OCI-LY1 (cell line): ENCODE data around the gene P2RY1.

Experiments used
- H2AFZ ChIP-seq: fragments of 200-600 bp; sonication (generic), shearing (Covaris generic); 2 replicates; pipeline ENCODE4 v1.6.0; 2014; ENCODE audit warnings: antibody characterized with exemption, mild to moderate bottlenecking, low read length
- H3F3A ChIP-seq: fragments of 200-600 bp; sonication (generic), shearing (Covaris generic); 2 replicates; pipeline ENCODE4 v1.6.0; 2014; ENCODE audit warnings: mild to moderate bottlenecking, antibody characterized with exemption, low read length, moderate library complexity; ENCODE audit not compliant: insufficient read depth
- H3K27ac ChIP-seq: fragments of 200-600 bp; sonication (generic); 2 replicates; pipeline ENCODE4 v1.5.1; 2014; ENCODE audit warnings: low read length, mixed run types, mild to moderate bottlenecking, low read depth; ENCODE audit not compliant: poor library complexity, severe bottlenecking
- H3K27me3 ChIP-seq: fragments of 200-600 bp; sonication (generic); 2 replicates; pipeline ENCODE4 v1.6.0; 2014; ENCODE audit warnings: antibody characterized with exemption, mild to moderate bottlenecking, low read length, moderate library complexity; ENCODE audit not compliant: insufficient read depth
- H3K36me3 ChIP-seq: fragments of 200-600 bp; sonication (generic); 2 replicates; pipeline ENCODE4 v1.6.1; 2014; ENCODE audit warnings: mild to moderate bottlenecking, antibody characterized with exemption, low read length, moderate library complexity, mixed read lengths; ENCODE audit not compliant: insufficient read depth
- H3K4me1 ChIP-seq: fragments of 200-600 bp; sonication (generic); 2 replicates; pipeline ENCODE4 v1.5.1; 2014; ENCODE audit warnings: mild to moderate bottlenecking, low read length, moderate library complexity; ENCODE audit not compliant: insufficient read depth, severe bottlenecking
- H3K4me2 ChIP-seq: fragments of 200-600 bp; sonication (generic), shearing (Covaris generic); 2 replicates; pipeline ENCODE4 v1.6.1; 2014; ENCODE audit warnings: low read length
- H3K4me3 ChIP-seq: fragments of 200-600 bp; sonication (generic); 2 replicates; pipeline ENCODE4 v1.5.1; 2014; ENCODE audit warnings: low read length, low read depth, mild to moderate bottlenecking, mixed read lengths; ENCODE audit not compliant: poor library complexity, severe bottlenecking
- H3K79me2 ChIP-seq: fragments of 200-600 bp; shearing (Covaris generic); 2 replicates; pipeline ENCODE4 v1.6.1; 2016; ENCODE audit warnings: mixed run types, low read length, mixed read lengths; ENCODE audit not compliant: insufficient read depth
- H3K9ac ChIP-seq: fragments of 200-600 bp; sonication (generic), shearing (Covaris generic); 2 replicates; pipeline ENCODE4 v1.6.1; 2014; ENCODE audit warnings: mild to moderate bottlenecking, low read length, mixed read lengths
- H3K9me2 ChIP-seq: fragments of 200-600 bp; sonication (generic), shearing (Covaris generic); 2 replicates; pipeline ENCODE4 v1.6.1; 2014; ENCODE audit warnings: low read depth, mild to moderate bottlenecking, low read length, mixed read lengths
- H3K9me3 ChIP-seq: fragments of 200-600 bp; shearing (Covaris generic); 2 replicates; pipeline ENCODE4 v1.6.1; 2014; ENCODE audit warnings: low read length, mixed read lengths
- H4K20me1 ChIP-seq: fragments of 200-600 bp; sonication (generic), shearing (Covaris generic); 2 replicates; pipeline ENCODE4 v1.6.0; 2016; ENCODE audit warnings: mild to moderate bottlenecking, low read length; ENCODE audit not compliant: insufficient read depth
- CTCF ChIP-seq: fragments of 200-600 bp; sonication (generic), shearing (Covaris generic); IDR thresholded peaks from 2 replicates; pipeline ENCODE4 v1.5.1; 2017; ENCODE audit warnings: mild to moderate bottlenecking, antibody characterized with exemption, low read length, moderate library complexity, mixed read lengths
- EZH2 ChIP-seq: fragments of 200-600 bp; sonication (generic), shearing (Covaris generic); IDR thresholded peaks from 2 replicates; pipeline ENCODE4 v1.8.0; 2017; ENCODE audit warnings: borderline replicate concordance, mixed run types, mild to moderate bottlenecking, antibody characterized with exemption, low read length, moderate library complexity, mixed read lengths

P2RY1 gene

GRCh38 chr3:152858170-152858800 is 23.4 kb downstream of the P2RY1 start:
- Histone ChIP-seq H4K20me1 (no peaks in the 10 kb centered on the region), H3F3A (no peaks in the 10 kb centered on the region), H3K27ac (no peak overlapping the region), H3K4me3 (no peak overlapping the region), H3K9me2 (no peaks in the 10 kb centered on the region; the same call in 1 of the 2 replicates), H3K4me1 (no peaks in the 10 kb centered on the region), H2AFZ (no peak overlapping the region), H3K36me3 (no peaks in the 10 kb centered on the region), H3K4me2 (no peak overlapping the region), H3K9me3 (no peaks in the 10 kb centered on the region), H3K79me2 (no peaks in the 10 kb centered on the region), H3K9ac (no peak overlapping the region), H3K27me3 (no peaks in the 10 kb centered on the region)
- no peak for TF ChIP-seq EZH2
- no peak for TF ChIP-seq CTCF

- H3K4me2 ChIP-seq: no peak overlapping the region
- no peaks in the 10 kb centered on the region for H3K79me2 ChIP-seq
- H2AFZ ChIP-seq: no peak overlapping the region
- H3K9ac ChIP-seq: no peak overlapping the region
- H3K27me3 ChIP-seq: no peaks in the 10 kb centered on the region
- H3K36me3 ChIP-seq: no peaks in the 10 kb centered on the region
- TF ChIP-seq CTCF: no peak
- no peak for TF ChIP-seq EZH2
- H3F3A ChIP-seq: no peaks in the 10 kb centered on the region
- H4K20me1 ChIP-seq: no peaks in the 10 kb centered on the region
- no peak overlapping the region for H3K4me3 ChIP-seq
- no peaks in the 10 kb centered on the region for H3K4me1 ChIP-seq
- no peaks in the 10 kb centered on the region for H3K9me2 ChIP-seq
- H3K9me3 ChIP-seq: no peaks in the 10 kb centered on the region
- H3K27ac ChIP-seq: no peak overlapping the region
These were observed 25.8 kb downstream of the P2RY1 start for GRCh38 chr3:152860736-152861135.

GRCh38 chr3:152865668-152866245 is 30.8 kb downstream of the P2RY1 start:
- H2AFZ ChIP-seq: no peak overlapping the region
- H3K4me3 ChIP-seq: no peak overlapping the region
- H3K4me1 ChIP-seq: no peaks in the 10 kb centered on the region
- no peak for TF ChIP-seq CTCF
- TF ChIP-seq EZH2: no peak
- no peaks in the 10 kb centered on the region for H3K9me2 ChIP-seq
- no peak overlapping the region for H3K4me2 ChIP-seq
- H3K9ac ChIP-seq: no peak overlapping the region
- no peak overlapping the region for H3K27ac ChIP-seq
- H3K27me3 ChIP-seq: no peaks in the 10 kb centered on the region
- no peaks in the 10 kb centered on the region for H3K79me2 ChIP-seq
- no peaks in the 10 kb centered on the region for H3K36me3 ChIP-seq
- no peaks in the 10 kb centered on the region for H4K20me1 ChIP-seq
- H3F3A ChIP-seq: no peaks in the 10 kb centered on the region
- no peaks in the 10 kb centered on the region for H3K9me3 ChIP-seq
